SK-N-SH (cell line): Measurements from ENCODE around the gene PLTP. TPM values are rescaled to one million over a fixed set of nuclear protein-coding genes. Genes with fewer than 3 reads are reported as not detected.

Experiments used
- CTCF ChIA-PET: fragments of 300-600, 350-600 bp; formaldehyde crosslinking; extraction: SDS; loops from one replicate; lab custom pipeline; 2021; lab: Yijun Ruan, JAX
- POLR2A ChIA-PET: fragments of 350-600 bp; sonication (Branson Sonifier 250); formaldehyde crosslinking; extraction: SDS; loops from one replicate; lab custom pipeline; 2020; ENCODE audit warnings: antibody characterized with exemption, inconsistent platforms; lab: Yijun Ruan, JAX
- DNase-seq: peaks from one replicate; pipeline ENCODE4 v3.0.0; 2012
- H2AFZ ChIP-seq: fragments of 200-600 bp; sonication (generic); 2 replicates; pipeline ENCODE4 v1.8.1; 2016; ENCODE audit warnings: antibody characterized with exemption, mild to moderate bottlenecking, low read depth
- H3F3A ChIP-seq: fragments of 200-600 bp; sonication (generic); replicated peaks from 2 replicates; pipeline ENCODE3; 2016; ENCODE audit warnings: antibody characterized with exemption, mild to moderate bottlenecking; ENCODE audit not compliant: insufficient read depth
- H3K27ac ChIP-seq, 2 experiments: fragments of 200-500 bp in 1 of 2; fragments of 200-600 bp in 1 of 2; sonication (Bioruptor generic) in 1 of 2; sonication (generic), shearing (Covaris generic) in 1 of 2; 2 replicates each; pipeline versions ENCODE4 v1.5.1 to v1.6.1; 2014 to 2016; ENCODE audit warnings: low read depth in 2 of 2, inconsistent platforms in 1 of 2, low read length in 1 of 2, mild to moderate bottlenecking in 1 of 2, mixed read lengths in 1 of 2
- H3K27me3 ChIP-seq: fragments of 200-600 bp; sonication (generic), shearing (Covaris generic); 2 replicates; pipeline ENCODE4 v1.6.1; 2016; ENCODE audit warnings: mixed run types; ENCODE audit not compliant: insufficient read depth
- H3K36me3 ChIP-seq, 2 experiments: fragments of 200-500 bp in 1 of 2; fragments of 200-600 bp in 1 of 2; sonication (Bioruptor generic) in 1 of 2; sonication (generic) in 1 of 2; replicated peaks in 1 of 2; 2 replicates each; pipeline versions ENCODE3 to v1.5.1; 2014 to 2016; ENCODE audit warnings: low read length in 1 of 2, mild to moderate bottlenecking in 1 of 2; ENCODE audit not compliant: insufficient read depth in 2 of 2, control insufficient read depth in 1 of 2
- H3K4me1 ChIP-seq, 2 experiments: fragments of 200-500 bp in 1 of 2; fragments of 200-600 bp in 1 of 2; sonication (Bioruptor generic) in 1 of 2; sonication (generic), shearing (Covaris generic) in 1 of 2; 2 replicates each; pipeline versions ENCODE4 v1.5.1 to v1.6.1; 2014 to 2016; ENCODE audit warnings: low read depth in 1 of 2, low read length in 1 of 2, mixed run types in 1 of 2; ENCODE audit not compliant: insufficient read depth in 2 of 2, control insufficient read depth in 1 of 2
- H3K4me2 ChIP-seq: fragments of 200-600 bp; sonication (generic), shearing (Covaris generic); 2 replicates; pipeline ENCODE4 v1.6.1; 2017; ENCODE audit warnings: mixed run types
- H3K4me3 ChIP-seq, 2 experiments: fragments of 200-500 bp in 1 of 2; fragments of 200-600 bp in 1 of 2; sonication (Bioruptor generic) in 1 of 2; sonication (generic), shearing (Covaris generic) in 1 of 2; 2 replicates each; pipeline versions ENCODE4 v1.5.1 to v1.8.1; 2014 to 2016; ENCODE audit warnings: low read depth in 2 of 2, inconsistent platforms in 1 of 2, low read length in 1 of 2, mild to moderate bottlenecking in 1 of 2, mixed read lengths in 1 of 2, moderate library complexity in 1 of 2
- H3K79me2 ChIP-seq: fragments of 200-600 bp; sonication (generic); 2 replicates; pipeline ENCODE4 v1.8.1; 2017; ENCODE audit warnings: mild to moderate bottlenecking; ENCODE audit not compliant: insufficient read depth
- H3K9ac ChIP-seq: fragments of 200-600 bp; sonication (generic); 2 replicates; pipeline ENCODE4 v1.6.1; 2017; ENCODE audit warnings: mixed run types
- H3K9me2 ChIP-seq: fragments of 200-600 bp; sonication (generic); 2 replicates; pipeline ENCODE4 v1.6.1; 2017; ENCODE audit warnings: mixed run types
- H3K9me3 ChIP-seq: fragments of 200-600 bp; sonication (generic); 2 replicates; pipeline ENCODE4 v1.6.1; 2017; ENCODE audit warnings: mixed run types, mild to moderate bottlenecking, moderate library complexity
- H4K20me1 ChIP-seq: fragments of 200-600 bp; sonication (generic); 2 replicates; pipeline ENCODE4 v1.6.1; 2017; ENCODE audit warnings: mild to moderate bottlenecking, mixed run types; ENCODE audit not compliant: insufficient read depth
- FOSL2 ChIP-seq: IDR thresholded peaks from 2 replicates; pipeline ENCODE4 v1.4.0; 2012; ENCODE audit warnings: low read depth, mild to moderate bottlenecking, moderate library complexity, borderline replicate concordance
- FOXJ3 ChIP-seq: sonication (generic); formaldehyde crosslinking; IDR thresholded peaks from 2 replicates; pipeline ENCODE4 v1.5.1; 2020; ENCODE audit warnings: mild to moderate bottlenecking, missing genetic modification reagents
- FOXM1 ChIP-seq: IDR thresholded peaks from 2 replicates; pipeline ENCODE4 v1.4.0; 2012; ENCODE audit warnings: low read depth, mild to moderate bottlenecking
- GATA2 ChIP-seq: sonication (generic); formaldehyde crosslinking; IDR thresholded peaks from 2 replicates; pipeline ENCODE4 v1.5.0; 2020; ENCODE audit warnings: mild to moderate bottlenecking, missing genetic modification reagents
- POLR2AphosphoS5 ChIP-seq: IDR thresholded peaks from 2 replicates; pipeline ENCODE4 v1.6.1; 2012; ENCODE audit warnings: low read depth, low read length
- RCOR1 ChIP-seq: fragments of 150-350 bp; IDR thresholded peaks from 2 replicates; pipeline ENCODE4 v1.6.1; 2017; ENCODE audit warnings: antibody characterized with exemption, low read length
- RFX5 ChIP-seq: IDR thresholded peaks from 2 replicates; pipeline ENCODE4 v1.6.1; 2012; ENCODE audit warnings: mild to moderate bottlenecking, improper control_type of control experiment, low read length
- SIN3A ChIP-seq: IDR thresholded peaks from 2 replicates; pipeline ENCODE4 v1.6.1; 2012; ENCODE audit warnings: low read depth, mild to moderate bottlenecking, low read length, moderate library complexity, borderline replicate concordance
- SMC3 ChIP-seq: IDR thresholded peaks from 2 replicates; pipeline ENCODE4 v1.6.1; 2012; ENCODE audit warnings: low read depth, low read length, improper control_type of control experiment
- TEAD4 ChIP-seq: IDR thresholded peaks from 2 replicates; pipeline ENCODE4 v1.4.0; 2012; ENCODE audit warnings: mild to moderate bottlenecking, borderline replicate concordance; ENCODE audit not compliant: insufficient read depth
- USF1 ChIP-seq: IDR thresholded peaks from 2 replicates; pipeline ENCODE4 v1.4.0; 2012; ENCODE audit warnings: low read depth, borderline replicate concordance
- USF2 ChIP-seq: fragments of 150-350 bp; IDR thresholded peaks from 2 replicates; pipeline ENCODE4 v1.6.1; 2017; ENCODE audit warnings: antibody characterized with exemption, low read length, low read depth, borderline replicate concordance
- YY1 ChIP-seq: IDR thresholded peaks from 2 replicates; pipeline ENCODE4 v1.4.0; 2012; ENCODE audit warnings: low read depth, mild to moderate bottlenecking
- ZBTB33 ChIP-seq: IDR thresholded peaks from 2 replicates; pipeline ENCODE4 v1.4.0; 2012; ENCODE audit warnings: low read depth, borderline replicate concordance
- WGBS: methylation state at CpG from one replicate; pipeline ENCODE4 v1.1.6; 2017; ENCODE audit warnings: low lambda C conversion rate; 5-methylcytosine and 5-hydroxymethylcytosine counted together
- polyA plus RNA-seq, 3 experiments: library from polyadenylated mRNA; depleted of rRNA; stranded (reverse); fragments of >200 nt; gene quantifications; 2 replicates each; pipeline ENCODE4 v1.2.3, GENCODE V29; 2012

The PLTP gene
- polyA plus RNA-seq, 1 of the 3 experiments (the other 2 are of a cell fraction), result 154 TPM

- H3K79me2 ChIP-seq, result peaks cover 36% of the 10 kb centered on the region
- no peak overlapping the region for H3K9ac ChIP-seq
- H3K27me3 ChIP-seq, result no peaks in the 10 kb centered on the region
- DNase-seq, result no peak
- no peak overlapping the region for H3K27ac ChIP-seq
- TF ChIP-seq YY1, result no peak
- TF ChIP-seq, all 33 proteins: peak for 0
- H3F3A ChIP-seq, result peaks cover 4% of the 10 kb centered on the region
- H3K9me2 ChIP-seq, result no peaks in the 10 kb centered on the region
- H2AFZ ChIP-seq, result no peak overlapping the region
- ChIA-PET CTCF (interaction anchor here (0.8 to 5.0 kb wide), 3 partner anchors 30 to 141 kb away, joined by 3 to 24 read pairs (median 5); no protein-coding TSS in a partner anchor), POLR2A (interaction anchor here (1.7 kb wide), 1 partner anchor 9 kb away, joined by 6 read pairs; no protein-coding TSS in a partner anchor)
- peaks cover 13% of the 10 kb centered on the region; the same call in 1 of the 2 replicates for H4K20me1 ChIP-seq
- no peaks in the 10 kb centered on the region for H3K9me3 ChIP-seq
- WGBS, result 93% methylated on average over 11 of the region's 13 CpGs
- H3K4me2 ChIP-seq, result no peak overlapping the region
- peaks cover 4 to 19% of the 10 kb centered on the region in 2 experiments; a peak in 3 of 4 replicates for H3K4me1 ChIP-seq
- peaks cover 56 to 69% of the 10 kb centered on the region in 2 experiments for H3K36me3 ChIP-seq
- H3K4me3 ChIP-seq, result no peak overlapping the region
These were observed 28.5 kb upstream of the PLTP start for GRCh38 chr20:45940469-45940868.

- H3K4me1 ChIP-seq, result peaks cover 4 to 19% of the 10 kb centered on the region in 2 experiments; a peak in 3 of 4 replicates
- no peak for DNase-seq
- 93% methylated on average over 3 of the region's 3 CpGs for WGBS
- peaks cover 38% of the 10 kb centered on the region for H3K79me2 ChIP-seq
- peaks cover 13% of the 10 kb centered on the region; the same call in 1 of the 2 replicates for H4K20me1 ChIP-seq
- POLR2A ChIA-PET, result interaction anchor here (1.7 kb wide), 1 partner anchor 9 kb away, joined by 6 read pairs; no protein-coding TSS in a partner anchor
- peaks cover 56 to 64% of the 10 kb centered on the region in 2 experiments for H3K36me3 ChIP-seq
- no peak overlapping the region for H3K4me3 ChIP-seq
- H3K9ac ChIP-seq, result no peak overlapping the region
- CTCF ChIA-PET, result interaction anchor here (0.8 to 5.0 kb wide), 3 partner anchors 30 to 141 kb away, joined by 3 to 24 read pairs (median 5); no protein-coding TSS in a partner anchor
- no peak overlapping the region for H3K4me2 ChIP-seq
- no peaks in the 10 kb centered on the region for H3K9me3 ChIP-seq
- H2AFZ ChIP-seq, result no peak overlapping the region
- TF ChIP-seq SMC3, result no peak
- TF ChIP-seq TEAD4, result no peak
- no peak for TF ChIP-seq USF2
- no peak for TF ChIP-seq USF1
- TF ChIP-seq RFX5, result no peak
- no peak for TF ChIP-seq POLR2AphosphoS5
- no peak for TF ChIP-seq GATA2 (CRISPR knock-in tag)
- TF ChIP-seq SIN3A, result no peak
- TF ChIP-seq ZBTB33, result no peak
- no peak for TF ChIP-seq FOSL2
- TF ChIP-seq FOXM1, result no peak
- TF ChIP-seq FOXJ3, result no peak
- no peak for TF ChIP-seq RCOR1
- TF ChIP-seq, all 33 proteins: peak for 0
- H3F3A ChIP-seq, result peaks cover 5% of the 10 kb centered on the region
- no peaks in the 10 kb centered on the region for H3K9me2 ChIP-seq
- no peak overlapping the region for H3K27ac ChIP-seq
- no peaks in the 10 kb centered on the region for H3K27me3 ChIP-seq
These were observed 28.1 kb upstream of the PLTP start for GRCh38 chr20:45940053-45940452.
